GM18498 (cell line): Measurements from ENCODE around the gene SUMO2.
"Not testable (repeated sequence)": the region's sequence is repeated elsewhere in the genome, so short reads cannot be mapped to it uniquely, and the experiment has no call there.

Source experiments
- ATAC-seq: cut with Tn5 transposase; IDR thresholded peaks from one replicate; pipeline ENCODE4 v1.9.1; 2021; ENCODE audit warnings: mild to moderate bottlenecking, moderate library complexity; ENCODE audit not compliant: unreplicated experiment

Gene SUMO2

GRCh38 chr17:75182319-75182568 is 515 bp downstream of the SUMO2 start:
- no peak for ATAC-seq

- peak; percentile 29 for ATAC-seq
Measured at GRCh38 chr17:75181608-75182318, 996 bp downstream of the SUMO2 start.

- ATAC-seq, result no peak
Measured at GRCh38 chr17:75181110-75181509, 1.6 kb downstream of the SUMO2 start.

GRCh38 chr17:75178453-75178852 is 4.3 kb downstream of the SUMO2 start:
- ATAC-seq, result no peak

- ATAC-seq, result no peak
Measured at GRCh38 chr17:75176625-75177024, 6.1 kb downstream of the SUMO2 start.

GRCh38 chr17:75174996-75175395 is 7.8 kb downstream of the SUMO2 start:
- ATAC-seq, result no peak

- no peak for ATAC-seq
Measured at GRCh38 chr17:75173526-75173925, 9.2 kb downstream of the SUMO2 start.

GRCh38 chr17:75168998-75169397 is 13.8 kb downstream of the SUMO2 start:
- ATAC-seq, result no peak

- ATAC-seq, result not testable (repeated sequence)
Measured at GRCh38 chr17:75164606-75165005, 18.2 kb downstream of the SUMO2 start.

GRCh38 chr17:75163074-75163473 is 19.7 kb downstream of the SUMO2 start:
- no peak for ATAC-seq

GRCh38 chr17:75160211-75160610 is 22.5 kb downstream of the SUMO2 start:
- no peak for ATAC-seq

- ATAC-seq, result no peak
Measured at GRCh38 chr17:75159196-75160031, 23.3 kb downstream of the SUMO2 start.

GRCh38 chr17:75158480-75158879 is 24.3 kb downstream of the SUMO2 start:
- ATAC-seq, result not testable (repeated sequence)

GRCh38 chr17:75155191-75155601 is 27.6 kb downstream of the SUMO2 start:
- no peak for ATAC-seq

GRCh38 chr17:75154195-75155106 is 28.3 kb downstream of the SUMO2 start, which contains the start of gene JPT1:
Gene JPT1, minus strand, starts transcription at chr17:75154512. Its CDS starts 115 bp downstream, at chr17:75154397.
- ATAC-seq, result peak; percentile 94

- ATAC-seq, result peak; percentile 18
Measured at GRCh38 chr17:75153780-75154194, 29.0 kb downstream of the SUMO2 start.

- no peak for ATAC-seq
Measured at GRCh38 chr17:75152922-75153779, 29.6 kb downstream of the SUMO2 start.

- ATAC-seq, result no peak
Measured at GRCh38 chr17:75152523-75152921, 30.2 kb downstream of the SUMO2 start.

GRCh38 chr17:75151930-75152329 is 30.8 kb downstream of the SUMO2 start:
- ATAC-seq, result no peak

- no peak for ATAC-seq
Measured at GRCh38 chr17:75147878-75148546, 34.7 kb downstream of the SUMO2 start.
